SK-N-SH treated with all-trans-retinoic acid at 6 μM for 48 hours (cell line): Measurements from ENCODE around the gene EZR.
A peak's percentile ranks its signal among the peaks of the same experiment; 100 is the strongest.

ENCODE experiments used
- ATAC-seq: fragments of 200-7000 bp; cut with Tn5 transposase; 3 replicates; pipeline ENCODE4 v1.9.1; 2020; ENCODE audit warnings: mild to moderate bottlenecking, moderate library complexity
- ARNTL ChIP-seq: fragments of 450-650 bp; formaldehyde crosslinking; IDR thresholded peaks from 2 replicates; pipeline ENCODE4 v1.5.0; 2020; ENCODE audit warnings: low read depth, mild to moderate bottlenecking, moderate library complexity, borderline replicate concordance
- BACH2 ChIP-seq: fragments of 250-450 bp; sonication (Bioruptor Pico); IDR thresholded peaks from 2 replicates; pipeline ENCODE4 v1.9.0; 2021; ENCODE audit warnings: mild to moderate bottlenecking, borderline replicate concordance
- CSDC2 ChIP-seq: fragments of 250-450 bp; sonication (Bioruptor Pico); IDR thresholded peaks from 2 replicates; pipeline ENCODE4 v1.5.0; 2020; ENCODE audit warnings: mild to moderate bottlenecking, moderate library complexity
- ESRRG ChIP-seq: fragments of 250-450 bp; sonication (Bioruptor Pico); IDR thresholded peaks from 2 replicates; pipeline ENCODE4 v1.6.1; 2021; ENCODE audit warnings: mild to moderate bottlenecking
- GLIS3 ChIP-seq: fragments of 250-450 bp; sonication (Bioruptor Pico); IDR thresholded peaks from 2 replicates; pipeline ENCODE4 v1.5.0; 2020; ENCODE audit warnings: mild to moderate bottlenecking, moderate library complexity
- ISL1 ChIP-seq: fragments of 250-450 bp; sonication (Bioruptor Pico); IDR thresholded peaks from 2 replicates; pipeline ENCODE4 v2.1.2; 2022; ENCODE audit warnings: mild to moderate bottlenecking, moderate library complexity
- OSR1 ChIP-seq: fragments of 250-450 bp; sonication (Bioruptor Pico); IDR thresholded peaks from 2 replicates; pipeline ENCODE4 v1.8.0; 2022; ENCODE audit warnings: moderate library complexity, mild to moderate bottlenecking, inconsistent platforms
- PATZ1 ChIP-seq: fragments of 250-450 bp; sonication (Bioruptor Pico); IDR thresholded peaks from 2 replicates; pipeline ENCODE4 v1.8.0; 2020; ENCODE audit warnings: mild to moderate bottlenecking, moderate library complexity, borderline replicate concordance
- PPARA ChIP-seq: fragments of 250-450 bp; sonication (Bioruptor Pico); IDR thresholded peaks from 2 replicates; pipeline ENCODE4 v1.5.0; 2020; ENCODE audit warnings: mild to moderate bottlenecking, borderline replicate concordance
- RARB ChIP-seq: fragments of 250-450 bp; sonication (Bioruptor Pico); IDR thresholded peaks from 2 replicates; pipeline ENCODE4 v1.8.0; 2021; ENCODE audit warnings: mild to moderate bottlenecking, moderate library complexity
- SNAI2 ChIP-seq: fragments of 250-450 bp; sonication (Bioruptor Pico); IDR thresholded peaks from 2 replicates; pipeline ENCODE4 v1.5.0; 2020; ENCODE audit warnings: mild to moderate bottlenecking, moderate library complexity
- TOX ChIP-seq: fragments of 250-450 bp; sonication (Bioruptor Pico); IDR thresholded peaks from 2 replicates; pipeline ENCODE4 v1.8.0; 2021; ENCODE audit warnings: mild to moderate bottlenecking, moderate library complexity, borderline replicate concordance
- ZC3H10 ChIP-seq: fragments of 250-450 bp; sonication (Bioruptor Pico); IDR thresholded peaks from 2 replicates; pipeline ENCODE4 v1.5.1; 2021; ENCODE audit warnings: mild to moderate bottlenecking, moderate library complexity
- ZFP3 ChIP-seq: fragments of 250-450 bp; sonication (Bioruptor Pico); IDR thresholded peaks from 2 replicates; pipeline ENCODE4 v1.5.0; 2020; ENCODE audit warnings: mild to moderate bottlenecking, moderate library complexity
- ZFP30 ChIP-seq: fragments of 450-650 bp; formaldehyde crosslinking; IDR thresholded peaks from 2 replicates; pipeline ENCODE4 v1.5.0; 2022; ENCODE audit warnings: mild to moderate bottlenecking, moderate library complexity
- ZNF565 ChIP-seq: fragments of 450-650 bp; formaldehyde crosslinking; conservative IDR thresholded peaks from 2 replicates; pipeline ENCODE4 v1.5.0; 2020; ENCODE audit warnings: low read depth, mild to moderate bottlenecking, moderate library complexity
- ZNF70 ChIP-seq: fragments of 450-650 bp; formaldehyde crosslinking; IDR thresholded peaks from 2 replicates; pipeline ENCODE4 v1.5.0; 2020; ENCODE audit warnings: mild to moderate bottlenecking, moderate library complexity
- ZNF8 ChIP-seq: fragments of 450-650 bp; formaldehyde crosslinking; IDR thresholded peaks from 2 replicates; pipeline ENCODE4 v1.5.0; 2020; ENCODE audit warnings: mild to moderate bottlenecking, moderate library complexity
- TF ChIP-seq, protein P1 (sequence below): fragments of 250-450 bp; sonication (Bioruptor Pico); IDR thresholded peaks from 2 replicates; pipeline ENCODE4 v1.5.1; 2021; ENCODE audit warnings: mild to moderate bottlenecking, moderate library complexity
- TF ChIP-seq, protein P2 (sequence below): fragments of 250-450 bp; sonication (Bioruptor Pico); IDR thresholded peaks from 2 replicates; pipeline ENCODE4 v1.5.0; 2020; ENCODE audit warnings: mild to moderate bottlenecking, moderate library complexity
- TF ChIP-seq, protein P3 (sequence below): fragments of 250-450 bp; sonication (Bioruptor Pico); IDR thresholded peaks from 2 replicates; pipeline ENCODE4 v1.8.0; 2021; ENCODE audit warnings: low read depth, mild to moderate bottlenecking, moderate library complexity, borderline replicate concordance

Gene EZR

GRCh38 chr6:158785036-158785435 is 34.1 kb downstream of the EZR start:
- TF ChIP-seq, protein P1, sequence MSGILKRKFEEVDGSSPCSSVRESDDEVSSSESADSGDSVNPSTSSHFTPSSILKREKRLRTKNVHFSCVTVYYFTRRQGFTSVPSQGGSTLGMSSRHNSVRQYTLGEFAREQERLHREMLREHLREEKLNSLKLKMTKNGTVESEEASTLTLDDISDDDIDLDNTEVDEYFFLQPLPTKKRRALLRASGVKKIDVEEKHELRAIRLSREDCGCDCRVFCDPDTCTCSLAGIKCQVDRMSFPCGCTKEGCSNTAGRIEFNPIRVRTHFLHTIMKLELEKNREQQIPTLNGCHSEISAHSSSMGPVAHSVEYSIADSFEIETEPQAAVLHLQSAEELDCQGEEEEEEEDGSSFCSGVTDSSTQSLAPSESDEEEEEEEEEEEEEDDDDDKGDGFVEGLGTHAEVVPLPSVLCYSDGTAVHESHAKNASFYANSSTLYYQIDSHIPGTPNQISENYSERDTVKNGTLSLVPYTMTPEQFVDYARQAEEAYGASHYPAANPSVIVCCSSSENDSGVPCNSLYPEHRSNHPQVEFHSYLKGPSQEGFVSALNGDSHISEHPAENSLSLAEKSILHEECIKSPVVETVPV = no peak
- TF ChIP-seq CSDC2 (CRISPR knock-in tag) = no peak
- no peak for TF ChIP-seq ZNF565 (CRISPR knock-in tag)
- no peak for TF ChIP-seq ZNF8 (CRISPR knock-in tag)
- TF ChIP-seq PATZ1 (CRISPR knock-in tag) = no peak
- TF ChIP-seq, protein P2, sequence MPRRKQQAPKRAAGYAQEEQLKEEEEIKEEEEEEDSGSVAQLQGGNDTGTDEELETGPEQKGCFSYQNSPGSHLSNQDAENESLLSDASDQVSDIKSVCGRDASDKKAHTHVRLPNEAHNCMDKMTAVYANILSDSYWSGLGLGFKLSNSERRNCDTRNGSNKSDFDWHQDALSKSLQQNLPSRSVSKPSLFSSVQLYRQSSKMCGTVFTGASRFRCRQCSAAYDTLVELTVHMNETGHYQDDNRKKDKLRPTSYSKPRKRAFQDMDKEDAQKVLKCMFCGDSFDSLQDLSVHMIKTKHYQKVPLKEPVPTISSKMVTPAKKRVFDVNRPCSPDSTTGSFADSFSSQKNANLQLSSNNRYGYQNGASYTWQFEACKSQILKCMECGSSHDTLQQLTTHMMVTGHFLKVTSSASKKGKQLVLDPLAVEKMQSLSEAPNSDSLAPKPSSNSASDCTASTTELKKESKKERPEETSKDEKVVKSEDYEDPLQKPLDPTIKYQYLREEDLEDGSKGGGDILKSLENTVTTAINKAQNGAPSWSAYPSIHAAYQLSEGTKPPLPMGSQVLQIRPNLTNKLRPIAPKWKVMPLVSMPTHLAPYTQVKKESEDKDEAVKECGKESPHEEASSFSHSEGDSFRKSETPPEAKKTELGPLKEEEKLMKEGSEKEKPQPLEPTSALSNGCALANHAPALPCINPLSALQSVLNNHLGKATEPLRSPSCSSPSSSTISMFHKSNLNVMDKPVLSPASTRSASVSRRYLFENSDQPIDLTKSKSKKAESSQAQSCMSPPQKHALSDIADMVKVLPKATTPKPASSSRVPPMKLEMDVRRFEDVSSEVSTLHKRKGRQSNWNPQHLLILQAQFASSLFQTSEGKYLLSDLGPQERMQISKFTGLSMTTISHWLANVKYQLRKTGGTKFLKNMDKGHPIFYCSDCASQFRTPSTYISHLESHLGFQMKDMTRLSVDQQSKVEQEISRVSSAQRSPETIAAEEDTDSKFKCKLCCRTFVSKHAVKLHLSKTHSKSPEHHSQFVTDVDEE (CRISPR knock-in tag) = no peak
- TF ChIP-seq BACH2 = no peak
- no peak for TF ChIP-seq SNAI2 (CRISPR knock-in tag)
- TF ChIP-seq PPARA (CRISPR knock-in tag) = no peak
- TF ChIP-seq ZNF70 (CRISPR knock-in tag) = no peak
- TF ChIP-seq RARB (CRISPR knock-in tag) = no peak
- no peak for TF ChIP-seq ISL1 (CRISPR knock-in tag)
- no peak; the same call in 2 of the 3 replicates for ATAC-seq

DNA sequence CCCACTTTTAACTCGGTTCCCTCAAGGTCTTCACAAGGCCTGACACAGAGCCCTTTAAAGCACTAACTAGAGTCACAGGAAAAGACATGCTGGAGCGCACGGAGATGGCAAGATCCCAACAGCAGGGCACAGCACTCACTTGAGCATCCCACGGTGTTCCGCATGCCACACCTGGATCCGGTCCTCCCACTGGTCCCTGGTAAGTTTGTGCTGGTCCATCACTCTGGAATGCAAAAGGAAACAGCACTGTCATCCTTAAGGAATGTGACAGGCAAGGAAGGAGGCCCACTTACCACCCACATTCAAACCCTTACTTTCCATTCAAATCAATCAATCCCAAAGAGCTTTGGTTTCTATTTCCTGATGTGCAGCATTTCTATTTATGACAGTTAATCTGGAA is 34.7 kb downstream of the EZR start:
- TF ChIP-seq SNAI2 (CRISPR knock-in tag) (no peak), BACH2 (no peak), ZC3H10 (CRISPR knock-in tag) (no peak), ZNF70 (CRISPR knock-in tag) (no peak), ZFP30 (CRISPR knock-in tag) (no peak), ZNF8 (CRISPR knock-in tag) (no peak), TOX (CRISPR knock-in tag) (no peak), ESRRG (no peak), ARNTL (CRISPR knock-in tag) (no peak), GLIS3 (no peak)
- TF ChIP-seq, protein P1 = no peak
- TF ChIP-seq, all 23 proteins: peak for 0
- peak; percentile 59; the same call in 2 of the 3 replicates for ATAC-seq

DNA sequence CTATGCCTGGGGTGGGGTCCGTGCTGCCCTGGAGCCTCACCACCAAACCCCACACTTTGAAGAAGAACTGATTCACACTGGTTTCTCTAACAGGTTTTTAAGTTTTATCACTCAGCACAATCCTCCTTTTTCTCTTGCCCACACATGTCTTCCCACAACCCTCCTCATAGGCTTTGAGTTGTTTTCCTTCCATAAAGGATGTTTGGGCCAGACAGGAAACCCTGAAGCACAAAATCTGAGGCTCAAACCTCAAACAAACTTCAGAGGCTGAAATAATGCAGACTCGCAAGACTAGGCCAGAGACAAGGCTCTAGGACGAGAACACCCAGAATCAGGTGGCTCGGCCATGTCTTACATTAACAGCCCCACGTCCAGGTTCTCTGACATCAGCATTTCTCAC is 35.3 kb downstream of the EZR start:
- no peak for TF ChIP-seq ZFP30 (CRISPR knock-in tag)
- ATAC-seq = no peak

GRCh38 chr6:158783167-158783450 is 36.1 kb downstream of the EZR start:
- ATAC-seq = no peak
- no peak for TF ChIP-seq PPARA (CRISPR knock-in tag)
- TF ChIP-seq OSR1 (CRISPR knock-in tag) = no peak
- TF ChIP-seq, protein P1 = no peak
- no peak for TF ChIP-seq ISL1 (CRISPR knock-in tag)
- TF ChIP-seq, protein P2 (CRISPR knock-in tag) = no peak
- TF ChIP-seq, protein P3, sequence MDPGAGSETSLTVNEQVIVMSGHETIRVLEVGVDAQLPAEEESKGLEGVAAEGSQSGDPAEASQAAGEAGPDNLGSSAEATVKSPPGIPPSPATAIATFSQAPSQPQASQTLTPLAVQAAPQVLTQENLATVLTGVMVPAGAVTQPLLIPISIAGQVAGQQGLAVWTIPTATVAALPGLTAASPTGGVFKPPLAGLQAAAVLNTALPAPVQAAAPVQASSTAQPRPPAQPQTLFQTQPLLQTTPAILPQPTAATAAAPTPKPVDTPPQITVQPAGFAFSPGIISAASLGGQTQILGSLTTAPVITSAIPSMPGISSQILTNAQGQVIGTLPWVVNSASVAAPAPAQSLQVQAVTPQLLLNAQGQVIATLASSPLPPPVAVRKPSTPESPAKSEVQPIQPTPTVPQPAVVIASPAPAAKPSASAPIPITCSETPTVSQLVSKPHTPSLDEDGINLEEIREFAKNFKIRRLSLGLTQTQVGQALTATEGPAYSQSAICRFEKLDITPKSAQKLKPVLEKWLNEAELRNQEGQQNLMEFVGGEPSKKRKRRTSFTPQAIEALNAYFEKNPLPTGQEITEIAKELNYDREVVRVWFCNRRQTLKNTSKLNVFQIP (CRISPR knock-in tag) = no peak
- TF ChIP-seq CSDC2 (CRISPR knock-in tag) = no peak
- TF ChIP-seq GLIS3 = no peak
- no peak for TF ChIP-seq ZFP3 (CRISPR knock-in tag)
- TF ChIP-seq PATZ1 (CRISPR knock-in tag) = no peak
- TF ChIP-seq ZFP30 (CRISPR knock-in tag) = no peak
